ENCODE measurements around the gene MMEL1.
"Not testable (repeated sequence)": the region's sequence is repeated elsewhere in the genome, so short reads cannot be mapped to it uniquely, and the experiment has no call there.

MMEL1 gene

DNA sequence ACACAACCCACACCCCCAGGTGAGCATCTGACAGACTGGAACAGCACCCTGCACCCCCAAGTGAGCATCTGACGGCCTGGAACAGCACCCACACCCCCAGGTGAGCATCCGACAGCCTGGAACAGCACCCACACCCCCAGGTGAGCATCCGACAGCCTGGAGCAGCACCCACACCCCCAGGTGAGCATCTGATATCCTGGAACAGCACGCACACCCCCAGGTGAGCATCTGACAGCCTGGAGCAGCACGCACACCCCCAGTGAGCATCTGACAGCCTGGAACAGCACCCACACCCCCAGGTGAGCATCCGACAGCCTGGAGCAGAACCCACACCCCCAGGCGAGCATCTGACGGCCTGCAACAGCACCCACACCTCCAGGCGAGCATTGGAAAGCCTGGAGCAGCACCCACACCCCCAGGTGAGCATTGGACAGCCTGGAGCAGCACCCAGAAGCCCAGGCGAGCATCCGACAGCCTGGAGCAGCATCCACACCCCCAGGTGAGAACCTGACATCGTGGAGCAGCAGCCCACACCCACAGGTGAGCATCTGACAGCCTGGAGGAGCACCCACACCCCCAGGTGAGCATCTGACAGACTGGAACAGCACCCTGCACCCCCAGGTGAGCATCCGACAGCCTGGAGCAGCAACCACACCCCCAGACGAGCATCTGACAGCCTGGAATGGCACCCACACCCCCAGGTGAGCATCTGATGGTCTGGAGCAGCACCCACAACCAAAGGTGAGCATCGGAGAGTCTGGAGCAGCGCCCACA, 19.5 kb upstream of the MMEL1 start:
- not testable (repeated sequence) for H3K27ac ChIP-seq; H3K4me3 ChIP-seq (ENCODE audit: low read depth in 1 of 2, low read length in 1 of 2); H3K4me1 ChIP-seq (ENCODE audit: control insufficient read depth in 1 of 2, insufficient read depth in 1 of 2, low read depth in 1 of 2, low read length in 1 of 2); H3K36me3 ChIP-seq; H3K9me3 ChIP-seq
- peaks cover 28% of the 10 kb centered on the region for H3K27me3 ChIP-seq

DNA sequence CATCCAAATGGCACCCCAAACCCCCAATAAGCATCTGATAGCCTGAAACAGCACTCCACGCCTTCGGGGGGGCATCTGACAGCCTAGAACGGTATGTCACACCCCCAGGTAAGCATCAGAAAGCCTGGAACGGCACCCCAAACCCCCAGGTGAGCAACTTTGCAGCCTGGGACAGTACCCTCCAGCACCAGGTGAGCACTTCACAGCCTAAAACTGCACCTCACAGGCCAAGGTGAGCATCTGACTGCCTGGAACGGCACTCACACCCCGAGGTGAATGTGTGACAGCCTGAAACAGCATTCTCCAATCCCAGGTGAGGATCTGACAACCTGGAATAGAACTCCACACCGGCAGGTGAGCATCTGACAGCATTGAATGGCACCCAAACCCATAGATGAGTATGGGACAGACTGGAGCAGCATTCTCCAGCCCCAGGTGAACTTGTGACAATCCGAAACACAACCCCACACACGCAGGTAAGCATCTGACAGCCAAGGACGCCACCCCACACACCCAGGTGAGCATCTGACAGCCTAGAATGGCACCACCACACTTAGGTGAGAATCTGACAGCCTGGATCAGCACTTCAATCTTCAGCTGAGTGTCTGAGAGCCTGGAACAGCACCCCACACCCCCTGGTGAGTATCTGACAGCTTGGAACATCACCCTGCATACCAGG, 18.3 kb upstream of the MMEL1 start:
- Histone ChIP-seq H3K36me3 (no peaks in the 10 kb centered on the region), H3K27me3 (peaks cover 28% of the 10 kb centered on the region), H3K4me1 (ENCODE audit: control insufficient read depth in 1 of 2, insufficient read depth in 1 of 2, low read depth in 1 of 2, low read length in 1 of 2) (no peaks in the 10 kb centered on the region), H3K4me3 (ENCODE audit: low read depth in 1 of 2, low read length in 1 of 2) (no peak overlapping the region), H3K9me3 (no peaks in the 10 kb centered on the region), H3K27ac (no peak overlapping the region)
- TF ChIP-seq, protein P1, sequence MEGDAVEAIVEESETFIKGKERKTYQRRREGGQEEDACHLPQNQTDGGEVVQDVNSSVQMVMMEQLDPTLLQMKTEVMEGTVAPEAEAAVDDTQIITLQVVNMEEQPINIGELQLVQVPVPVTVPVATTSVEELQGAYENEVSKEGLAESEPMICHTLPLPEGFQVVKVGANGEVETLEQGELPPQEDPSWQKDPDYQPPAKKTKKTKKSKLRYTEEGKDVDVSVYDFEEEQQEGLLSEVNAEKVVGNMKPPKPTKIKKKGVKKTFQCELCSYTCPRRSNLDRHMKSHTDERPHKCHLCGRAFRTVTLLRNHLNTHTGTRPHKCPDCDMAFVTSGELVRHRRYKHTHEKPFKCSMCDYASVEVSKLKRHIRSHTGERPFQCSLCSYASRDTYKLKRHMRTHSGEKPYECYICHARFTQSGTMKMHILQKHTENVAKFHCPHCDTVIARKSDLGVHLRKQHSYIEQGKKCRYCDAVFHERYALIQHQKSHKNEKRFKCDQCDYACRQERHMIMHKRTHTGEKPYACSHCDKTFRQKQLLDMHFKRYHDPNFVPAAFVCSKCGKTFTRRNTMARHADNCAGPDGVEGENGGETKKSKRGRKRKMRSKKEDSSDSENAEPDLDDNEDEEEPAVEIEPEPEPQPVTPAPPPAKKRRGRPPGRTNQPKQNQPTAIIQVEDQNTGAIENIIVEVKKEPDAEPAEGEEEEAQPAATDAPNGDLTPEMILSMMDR (IDR thresholded peaks at IDR 0.05) = no peak

DNA sequence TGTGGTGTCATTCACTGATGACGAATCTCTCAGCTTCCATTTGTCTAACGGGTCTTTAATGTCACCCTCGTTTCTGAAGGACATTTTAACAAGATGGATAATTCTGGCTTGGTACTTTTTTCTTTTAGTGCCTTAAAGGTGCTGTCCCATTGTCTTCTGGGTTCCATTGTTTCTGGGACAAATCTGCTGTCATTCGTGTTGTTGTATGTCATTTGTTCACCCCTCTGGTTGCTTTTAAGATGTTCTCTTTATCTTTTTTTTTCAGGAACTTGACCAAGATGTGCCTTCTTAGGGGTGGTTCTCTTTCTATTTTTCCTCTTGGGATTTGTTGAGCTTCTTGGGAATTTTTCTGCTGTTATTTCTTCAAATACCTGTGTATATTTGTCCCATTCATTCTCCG, 14.0 kb upstream of the MMEL1 start:
- Histone ChIP-seq H3K27ac (no peak overlapping the region), H3K9me3 (no peaks in the 10 kb centered on the region), H3K27me3 (peaks cover 30% of the 10 kb centered on the region), H3K4me1 (ENCODE audit: control insufficient read depth in 1 of 2, insufficient read depth in 1 of 2, low read depth in 1 of 2, low read length in 1 of 2) (peaks cover 6 to 13% of the 10 kb centered on the region in 2 experiments), H3K4me3 (ENCODE audit: low read depth in 1 of 2, low read length in 1 of 2) (no peak overlapping the region), H3K36me3 (no peaks in the 10 kb centered on the region)
- TF ChIP-seq, protein P1 (IDR thresholded peaks at IDR 0.05) = no peak

GRCh38 chr1:2645776-2646175, 13.0 kb upstream of the MMEL1 start:
- Histone ChIP-seq H3K4me1 (ENCODE audit: control insufficient read depth in 1 of 2, insufficient read depth in 1 of 2, low read depth in 1 of 2, low read length in 1 of 2) (peaks cover 7 to 15% of the 10 kb centered on the region in 2 experiments), H3K27me3 (peaks cover 19% of the 10 kb centered on the region), H3K4me3 (ENCODE audit: low read depth in 1 of 2, low read length in 1 of 2) (no peak overlapping the region), H3K9me3 (no peaks in the 10 kb centered on the region), H3K27ac (no peak overlapping the region), H3K36me3 (no peaks in the 10 kb centered on the region)
- TF ChIP-seq, protein P1 (IDR thresholded peaks at IDR 0.05) = no peak

DNA sequence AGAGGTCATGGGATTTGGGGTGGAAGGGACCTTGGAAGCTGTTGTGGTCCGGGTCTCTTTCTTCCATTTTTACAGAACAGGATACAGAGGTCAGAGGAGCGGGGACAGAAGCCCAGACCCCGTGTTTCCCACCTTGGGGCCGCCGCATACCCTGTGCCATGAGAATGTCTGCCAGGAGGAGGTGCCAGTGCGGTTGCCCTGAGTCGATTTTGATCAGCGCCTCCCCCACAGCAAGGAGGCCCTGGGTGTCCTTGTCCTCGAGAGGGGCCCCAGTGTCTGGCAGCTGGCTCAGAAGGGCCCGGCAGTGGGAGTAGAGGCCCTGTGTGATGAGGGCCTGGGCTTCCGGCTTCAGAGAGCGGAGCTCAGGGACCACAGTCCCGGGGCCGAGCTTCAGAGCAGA, 12.3 kb upstream of the MMEL1 start:
- TF ChIP-seq, protein P1 (IDR thresholded peaks at IDR 0.05) = no peak
- no peak overlapping the region for H3K4me3 ChIP-seq (ENCODE audit: low read depth in 1 of 2, low read length in 1 of 2)
- peaks cover 18% of the 10 kb centered on the region for H3K27me3 ChIP-seq
- no peaks in the 10 kb centered on the region for H3K36me3 ChIP-seq
- no peaks in the 10 kb centered on the region for H3K9me3 ChIP-seq
- peaks cover 7 to 15% of the 10 kb centered on the region in 2 experiments for H3K4me1 ChIP-seq (ENCODE audit: control insufficient read depth in 1 of 2, insufficient read depth in 1 of 2, low read depth in 1 of 2, low read length in 1 of 2)
- no peak overlapping the region for H3K27ac ChIP-seq

GRCh38 chr1:2644591-2645101, 11.8 kb upstream of the MMEL1 start:
- no peaks in the 10 kb centered on the region for H3K36me3 ChIP-seq
- H3K27me3 ChIP-seq = peaks cover 18% of the 10 kb centered on the region
- TF ChIP-seq, protein P1 (IDR thresholded peaks at IDR 0.05) = no peak
- no peak overlapping the region for H3K27ac ChIP-seq
- H3K4me3 ChIP-seq (ENCODE audit: low read depth in 1 of 2, low read length in 1 of 2) = no peak overlapping the region
- no peaks in the 10 kb centered on the region for H3K9me3 ChIP-seq
- peaks cover 7 to 15% of the 10 kb centered on the region in 2 experiments for H3K4me1 ChIP-seq (ENCODE audit: control insufficient read depth in 1 of 2, insufficient read depth in 1 of 2, low read depth in 1 of 2, low read length in 1 of 2)

Measured in neutrophil (primary cell).